ENCODE results near the gene PGAP6. TPM values are rescaled to one million over a fixed set of nuclear protein-coding genes. Genes with fewer than 3 reads are reported as not detected.

Gene PGAP6
- total and polyA plus RNA-seq, 2 of the 13 experiments (the other 11 are each of a cell fraction or from before 2014, with no cell fraction given): 52.7 to 136 TPM

DNA sequence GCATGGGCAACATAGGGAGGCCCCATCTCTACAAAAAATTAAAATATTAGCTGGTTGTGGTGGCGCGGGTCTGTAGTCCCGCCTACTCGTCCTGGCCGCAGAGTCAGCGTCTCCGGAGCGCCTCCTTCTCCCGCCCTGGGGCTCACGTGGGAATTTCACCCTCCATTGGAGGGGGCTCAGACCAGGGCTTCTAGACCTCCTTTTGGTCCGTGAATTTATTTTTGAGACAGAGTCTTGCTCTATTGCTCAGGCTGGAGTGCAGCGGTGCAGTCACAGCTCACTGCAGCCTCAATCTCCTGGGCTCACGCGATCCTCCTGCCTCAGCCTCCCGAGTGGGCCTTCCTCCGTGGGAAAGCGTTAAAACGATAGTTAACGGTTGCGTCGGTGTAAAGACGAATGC, 14.8 kb upstream of the PGAP6 start (continued):
- TF ChIP-seq, protein P1, sequence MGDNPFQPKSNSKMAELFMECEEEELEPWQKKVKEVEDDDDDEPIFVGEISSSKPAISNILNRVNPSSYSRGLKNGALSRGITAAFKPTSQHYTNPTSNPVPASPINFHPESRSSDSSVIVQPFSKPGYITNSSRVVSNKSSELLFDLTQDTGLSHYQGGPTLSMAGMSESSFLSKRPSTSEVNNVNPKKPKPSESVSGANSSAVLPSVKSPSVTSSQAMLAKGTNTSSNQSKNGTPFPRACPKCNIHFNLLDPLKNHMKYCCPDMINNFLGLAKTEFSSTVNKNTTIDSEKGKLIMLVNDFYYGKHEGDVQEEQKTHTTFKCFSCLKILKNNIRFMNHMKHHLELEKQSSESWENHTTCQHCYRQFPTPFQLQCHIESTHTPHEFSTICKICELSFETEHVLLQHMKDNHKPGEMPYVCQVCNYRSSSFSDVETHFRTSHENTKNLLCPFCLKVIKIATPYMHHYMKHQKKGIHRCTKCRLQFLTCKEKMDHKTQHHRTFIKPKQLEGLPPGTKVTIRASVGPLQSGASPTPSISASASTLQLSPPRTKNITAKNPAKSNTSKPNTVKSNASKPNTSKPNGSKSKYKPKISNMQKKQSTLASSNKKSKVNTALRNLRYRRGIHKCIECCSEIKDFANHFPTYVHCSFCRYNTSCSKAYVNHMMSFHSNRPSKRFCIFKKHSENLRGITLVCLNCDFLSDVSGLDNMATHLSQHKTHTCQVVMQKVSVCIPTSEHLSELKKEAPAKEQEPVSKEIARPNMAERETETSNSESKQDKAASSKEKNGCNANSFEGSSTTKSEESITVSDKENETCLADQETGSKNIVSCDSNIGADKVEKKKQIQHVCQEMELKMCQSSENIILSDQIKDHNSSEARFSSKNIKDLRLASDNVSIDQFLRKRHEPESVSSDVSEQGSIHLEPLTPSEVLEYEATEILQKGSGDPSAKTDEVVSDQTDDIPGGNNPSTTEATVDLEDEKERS (CRISPR knock-in tag; IDR thresholded peaks at IDR 0.05): 0 out of 2 replicates have a peak, but pooled peaks have one; percentile 21
- TF ChIP-seq YEATS4 (CRISPR knock-in tag; IDR thresholded peaks at IDR 0.05; ENCODE audit: borderline replicate concordance): 0 out of 2 replicates have a peak, but pooled peaks have one; percentile 15
- TF ChIP-seq SAP130 (CRISPR knock-in tag; IDR thresholded peaks at IDR 0.05; ENCODE audit: low read depth): peak; percentile 54
- TF ChIP-seq, protein P2, sequence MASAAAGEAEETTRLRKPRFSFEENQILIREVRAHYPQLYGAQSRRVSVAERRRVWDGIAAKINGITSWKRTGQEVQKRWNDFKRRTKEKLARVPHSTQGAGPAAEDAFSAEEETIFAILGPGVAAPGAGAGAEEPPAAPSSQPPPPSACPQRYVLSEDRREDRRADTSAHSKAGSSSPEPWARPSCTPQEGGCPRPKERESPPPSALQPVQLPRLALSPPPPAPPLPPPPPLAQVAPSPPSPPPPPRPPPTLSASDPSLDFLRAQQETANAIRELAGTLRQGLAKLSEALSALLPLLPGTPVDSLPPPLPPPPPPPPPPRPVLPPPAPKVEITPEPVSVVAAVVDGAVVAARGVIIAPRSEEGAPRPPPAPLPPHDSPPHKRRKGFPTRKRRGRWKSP (CRISPR knock-in tag; IDR thresholded peaks at IDR 0.05): 0 out of 2 replicates have a peak, but pooled peaks have one; percentile 28
- no peak for TF ChIP-seq SRF (IDR thresholded peaks at IDR 0.05; ENCODE audit: low read depth, low read length)
- no peak for TF ChIP-seq ZKSCAN8 (CRISPR knock-in tag; IDR thresholded peaks at IDR 0.05; ENCODE audit: borderline replicate concordance)
- TF ChIP-seq ZNF773 (CRISPR knock-in tag; IDR thresholded peaks at IDR 0.05; ENCODE audit: borderline replicate concordance): no peak
- TF ChIP-seq CBX5 (CRISPR knock-in tag; IDR thresholded peaks at IDR 0.05; ENCODE audit: borderline replicate concordance): 0 out of 2 replicates have a peak, but pooled peaks have one; percentile 32
- TF ChIP-seq ZIK1 (CRISPR knock-in tag; IDR thresholded peaks at IDR 0.05; ENCODE audit: borderline replicate concordance, low read depth): no peak
- peak; percentile 49; the same call in 1 of the 2 replicates for TF ChIP-seq PITX1 (CRISPR knock-in tag; IDR thresholded peaks at IDR 0.05)
- no peak for TF ChIP-seq HIVEP1 (CRISPR knock-in tag; IDR thresholded peaks at IDR 0.05)
- peak; percentile 60; the same call in 1 of the 2 replicates for TF ChIP-seq ZMYM2 (CRISPR knock-in tag; IDR thresholded peaks at IDR 0.05)
